GM19043 (cell line): ENCODE results near the gene KDM2A.
A peak's percentile ranks its signal among the peaks of the same experiment; 100 is the strongest.
"Not testable (repeated sequence)": the region's sequence is repeated elsewhere in the genome, so short reads cannot be mapped to it uniquely, and the experiment has no call there.

Experiments used
- ATAC-seq: cut with Tn5 transposase; IDR thresholded peaks from one replicate; pipeline ENCODE4 v1.9.1; 2021; ENCODE audit warnings: low read depth; ENCODE audit not compliant: unreplicated experiment

The KDM2A gene

GRCh38 chr11:67255353-67255752 is 136.3 kb downstream of the KDM2A start:
- ATAC-seq: no peak

- ATAC-seq: no peak
Measured at GRCh38 chr11:67255864-67256263, 136.8 kb downstream of the KDM2A start.

GRCh38 chr11:67256477-67257135 is 137.5 kb downstream of the KDM2A start:
- no peak for ATAC-seq

- ATAC-seq: no peak
Measured at GRCh38 chr11:67260406-67260805, 141.3 kb downstream of the KDM2A start.

- ATAC-seq: not testable (repeated sequence)
Measured at GRCh38 chr11:67260885-67261639, 142.0 kb downstream of the KDM2A start.

- no peak for ATAC-seq
Measured at GRCh38 chr11:67261640-67261945, 142.5 kb downstream of the KDM2A start.

GRCh38 chr11:67261946-67262681 is 143.1 kb downstream of the KDM2A start:
- ATAC-seq: no peak

GRCh38 chr11:67262731-67263675 is 143.9 kb downstream of the KDM2A start:
- ATAC-seq: no peak

- ATAC-seq: no peak
Measured at GRCh38 chr11:67264260-67264659, 145.2 kb downstream of the KDM2A start.

GRCh38 chr11:67264877-67265632 is 146.0 kb downstream of the KDM2A start:
- ATAC-seq: no peak

GRCh38 chr11:67265633-67266448 is 146.8 kb downstream of the KDM2A start:
- no peak for ATAC-seq

GRCh38 chr11:67266449-67267187 is 147.6 kb downstream of the KDM2A start, which contains the start of gene GRK2:
TSS of gene GRK2 (plus strand) at chr11:67266473. CDS start at chr11:67266700, 227 bp downstream.
- no peak for ATAC-seq

- no peak for ATAC-seq
Measured at GRCh38 chr11:67267188-67268080, 148.4 kb downstream of the KDM2A start.

- peak; percentile 41 for ATAC-seq
Measured at GRCh38 chr11:67268081-67268961, 149.3 kb downstream of the KDM2A start.

- ATAC-seq: no peak
Measured at GRCh38 chr11:67268962-67269268, 149.9 kb downstream of the KDM2A start.
